Retinal pigment epithelial cell (primary cell): ENCODE results near the gene TMEM132C.

Source experiments
- DNase-seq: peaks from one replicate; pipeline ENCODE4 v3.0.0-alpha.2; 2010; ENCODE audit warnings: low read depth
- H3K4me3 ChIP-seq: 2 replicates; pipeline ENCODE4 v1.5.1; 2011; ENCODE audit warnings: mild to moderate bottlenecking, low read length, control low read depth, moderate library complexity
- CTCF ChIP-seq: conservative IDR thresholded peaks from 2 replicates; pipeline ENCODE4 v1.5.1; 2011; ENCODE audit warnings: low read depth, low read length, control low read depth, inconsistent platforms

TMEM132C gene

GRCh38 chr12:128715485-128715884 is 448.5 kb downstream of the TMEM132C start:
- DNase-seq: no peak
- H3K4me3 ChIP-seq: no peak overlapping the region
- TF ChIP-seq CTCF: no peak

- H3K4me3 ChIP-seq: no peak overlapping the region
- TF ChIP-seq CTCF: no peak
- DNase-seq: no peak
Observed at GRCh38 chr12:128724468-128725046, 457.6 kb downstream of the TMEM132C start.

- no peak overlapping the region for H3K4me3 ChIP-seq
- no peak for DNase-seq
- no peak for TF ChIP-seq CTCF
Observed at GRCh38 chr12:128726886-128727285, 459.9 kb downstream of the TMEM132C start.

- H3K4me3 ChIP-seq: no peak overlapping the region
- no peak for TF ChIP-seq CTCF
- peak; percentile 6 for DNase-seq
Observed at GRCh38 chr12:128727461-128727860, 460.5 kb downstream of the TMEM132C start.

- TF ChIP-seq CTCF: no peak
- no peak overlapping the region for H3K4me3 ChIP-seq
- DNase-seq: peak; percentile 5
Observed at GRCh38 chr12:128727999-128728398, 461.0 kb downstream of the TMEM132C start.

- no peak overlapping the region for H3K4me3 ChIP-seq
- no peak for TF ChIP-seq CTCF
- no peak for DNase-seq
Observed at GRCh38 chr12:128729628-128730121, 462.7 kb downstream of the TMEM132C start.

GRCh38 chr12:128734371-128734770 is 467.4 kb downstream of the TMEM132C start:
- no peak for DNase-seq
- no peak for TF ChIP-seq CTCF
- no peak overlapping the region for H3K4me3 ChIP-seq
